Ovary (tissue), 3 donors: ENCODE results near the gene NRN1L.
"Not testable (repeated sequence)": the region's sequence is repeated elsewhere in the genome, so short reads cannot be mapped to it uniquely, and the experiment has no call there.

ENCODE experiments used
- CTCF ChIP-seq, 3 donors: fragments of 450-650 bp in 2 of 3; fragments of 200-600 bp in 1 of 3; IDR thresholded peaks; one replicate each; pipeline versions ENCODE4 v1.5.1 to v1.8.0; 2016 to 2022; ENCODE audit warnings: antibody characterized with exemption in 3 of 3, mild to moderate bottlenecking in 1 of 3
- EP300 ChIP-seq: sonication (generic); formaldehyde crosslinking; IDR thresholded peaks from one replicate; pipeline ENCODE4 v1.6.1; 2017; ENCODE audit warnings: antibody characterized with exemption
- POLR2A ChIP-seq: fragments of 450-650 bp; IDR thresholded peaks from one replicate; pipeline ENCODE4 v1.6.1; 2017; ENCODE audit warnings: antibody characterized with exemption, mild to moderate bottlenecking, moderate library complexity
- donor health status: DM: no; HTN: no; CAD: no.

GRCh38 chr16:67837190-67837589 lies 47.5 kb upstream of the NRN1L start:
- not testable (repeated sequence) for TF ChIP-seq CTCF (IDR thresholded peaks at IDR 0.05); EP300; POLR2A
